Endothelial cell (in vitro differentiated cells): ENCODE measurements around the gene DAG1. TPM values are rescaled to one million over a fixed set of nuclear protein-coding genes. Genes with fewer than 3 reads are reported as not detected.

Experiments
- DNase-seq: peaks from one replicate; pipeline ENCODE4 v3.0.0; 2021; ENCODE audit warnings: low spot score
- H3K27ac Mint-ChIP-seq: one replicate; pipeline ENCODE4 v1.8.0; 2021; ENCODE audit warnings: mixed read lengths, inconsistent platforms; ENCODE audit not compliant: unreplicated experiment
- H3K27me3 Mint-ChIP-seq: one replicate; pipeline ENCODE4 v1.8.0; 2021; ENCODE audit warnings: mild to moderate bottlenecking, moderate library complexity, mixed read lengths, inconsistent platforms; ENCODE audit not compliant: unreplicated experiment
- H3K36me3 Mint-ChIP-seq: one replicate; pipeline ENCODE4 v1.8.0; 2021; ENCODE audit warnings: mild to moderate bottlenecking, low read depth, mixed read lengths, inconsistent platforms; ENCODE audit not compliant: unreplicated experiment
- H3K4me1 Mint-ChIP-seq: one replicate; pipeline ENCODE4 v1.8.0; 2021; ENCODE audit warnings: mild to moderate bottlenecking, mixed read lengths, inconsistent platforms; ENCODE audit not compliant: unreplicated experiment
- H3K4me3 Mint-ChIP-seq: one replicate; pipeline ENCODE4 v1.8.0; 2021; ENCODE audit warnings: mild to moderate bottlenecking, mixed read lengths, inconsistent platforms; ENCODE audit not compliant: unreplicated experiment
- H3K9me3 Mint-ChIP-seq: one replicate; pipeline ENCODE4 v1.8.0; 2021; ENCODE audit warnings: mixed read lengths, inconsistent platforms; ENCODE audit not compliant: unreplicated experiment
- CTCF ChIP-seq: fragments of 200-600 bp; sonication (generic); IDR thresholded peaks from one replicate; pipeline ENCODE4 v1.5.0; 2021; ENCODE audit warnings: antibody characterized with exemption; ENCODE audit not compliant: unreplicated experiment
- total RNA-seq: library from RNA; stranded (reverse); fragmentation: NEBNext Ultra II Directional; extraction: Animal tissue kit (Norgen Biotek cat#: 25700); gene quantifications from one replicate; pipeline ENCODE4 v1.2.1, GENCODE V29; 2021; ENCODE audit not compliant: unreplicated experiment

Gene DAG1
- total RNA-seq, 1 donor from 2014 or later, result 54.8 TPM

- H3K36me3 Mint-ChIP-seq, result no peaks in the 10 kb centered on the region
- no peaks in the 10 kb centered on the region for H3K4me1 Mint-ChIP-seq
- H3K27ac Mint-ChIP-seq, result no peak overlapping the region
- no peaks in the 10 kb centered on the region for H3K27me3 Mint-ChIP-seq
- H3K9me3 Mint-ChIP-seq, result no peaks in the 10 kb centered on the region
- TF ChIP-seq CTCF, result no peak
- no peak overlapping the region for H3K4me3 Mint-ChIP-seq
- no peak for DNase-seq
These were observed 30.2 kb downstream of the DAG1 start for GRCh38 chr3:49500205-49500731.

- no peak for DNase-seq
These were observed 30.9 kb downstream of the DAG1 start for GRCh38 chr3:49500732-49501609.

GRCh38 chr3:49501842-49502241, 31.8 kb downstream of the DAG1 start:
- Mint-ChIP-seq H3K36me3 (no peaks in the 10 kb centered on the region), H3K4me3 (no peak overlapping the region), H3K9me3 (no peaks in the 10 kb centered on the region), H3K27ac (no peak overlapping the region), H3K27me3 (no peaks in the 10 kb centered on the region), H3K4me1 (no peaks in the 10 kb centered on the region)
- no peak for TF ChIP-seq CTCF
- DNase-seq, result no peak

More at GRCh38 chr3:49500732-49501609, 30.9 kb downstream of the DAG1 start:
- no peaks in the 10 kb centered on the region for H3K36me3 Mint-ChIP-seq
- no peaks in the 10 kb centered on the region for H3K27me3 Mint-ChIP-seq
- no peak overlapping the region for H3K4me3 Mint-ChIP-seq
- H3K27ac Mint-ChIP-seq, result no peak overlapping the region
- no peaks in the 10 kb centered on the region for H3K9me3 Mint-ChIP-seq
- TF ChIP-seq CTCF, result no peak
- H3K4me1 Mint-ChIP-seq, result no peaks in the 10 kb centered on the region

GRCh38 chr3:49506906-49507305, 36.8 kb downstream of the DAG1 start:
- no peak for TF ChIP-seq CTCF
- no peak overlapping the region for H3K4me3 Mint-ChIP-seq

GRCh38 chr3:49509028-49509561, 39.0 kb downstream of the DAG1 start:
- no peaks in the 10 kb centered on the region for H3K27me3 Mint-ChIP-seq

More at GRCh38 chr3:49506906-49507305, 36.8 kb downstream of the DAG1 start:
- Mint-ChIP-seq H3K36me3 (peaks cover 4% of the 10 kb centered on the region), H3K4me1 (no peaks in the 10 kb centered on the region), H3K9me3 (no peaks in the 10 kb centered on the region), H3K27ac (no peak overlapping the region), H3K27me3 (no peaks in the 10 kb centered on the region)
- DNase-seq, result no peak

More at GRCh38 chr3:49509028-49509561, 39.0 kb downstream of the DAG1 start:
- no peak for TF ChIP-seq CTCF
- Mint-ChIP-seq H3K27ac (no peak overlapping the region), H3K9me3 (no peaks in the 10 kb centered on the region), H3K36me3 (peaks cover 4% of the 10 kb centered on the region), H3K4me3 (no peak overlapping the region), H3K4me1 (no peaks in the 10 kb centered on the region)
- DNase-seq, result no peak
